GM12878 (cell line): ENCODE data around the gene ATP6V1G2. TPM values are rescaled to one million over a fixed set of nuclear protein-coding genes. Genes with fewer than 3 reads are reported as not detected.

Experiments
- CUX1 ChIP-seq: IDR thresholded peaks from 2 replicates; pipeline ENCODE4 v1.6.1; 2012; ENCODE audit warnings: improper control_type of control experiment, low read depth, low read length; ENCODE audit not compliant: insufficient replicate concordance
- FOXM1 ChIP-seq: IDR thresholded peaks from 2 replicates; pipeline ENCODE4 v1.6.1; 2012; ENCODE audit warnings: low read depth, mild to moderate bottlenecking, inconsistent platforms, low read length, moderate library complexity
- polyA plus RNA-seq, 11 experiments: library from polyadenylated mRNA; depleted of rRNA in 4 of 11; unstranded in 6 of 11; stranded (reverse) in 5 of 11; fragments of >200 nt; fragmentation: Nextera tagmentation in 4 of 11; fragmentation: Illumina TruSeq in 1 of 11; extraction: Ambion mirVana in 4 of 11; extraction: Trizol in 1 of 11; gene quantifications; 1 replicate in 1 of 11; 2 replicates in 10 of 11; pipeline versions ENCODE4 v1.2.1 to v1.2.3, GENCODE V29; 2011 to 2016; ENCODE audit warnings: inconsistent platforms in 2 of 11, missing spikeins in 2 of 11, low read depth in 1 of 11
- small RNA-seq: library from RNA; depleted of rRNA; stranded (forward); fragments of <200 nt; gene quantifications from one replicate; pipeline ENCODE3, GENCODE V24; 2014
- total RNA-seq, 4 experiments: library from RNA; depleted of rRNA in 3 of 4; stranded (reverse); fragments of >200 nt in 3 of 4; fragmentation: Illumina TruSeq in 1 of 4; extraction: Trizol in 1 of 4; gene quantifications; 2 replicates each; pipeline versions ENCODE4 v1.2.1 to v1.2.3, GENCODE V29; 2013 to 2021

Gene ATP6V1G2
- total and polyA plus RNA-seq, 10 of the 15 experiments (the other 5 are each of a cell fraction or from before 2014, with no cell fraction given), result 0.45 to 8.9 (median 2.8) TPM

- TF ChIP-seq FOXM1 (no peak), CUX1 (no peak)
These were observed 50.8 kb downstream of the ATP6V1G2 start (continued) for GRCh38 chr6:31495580-31495979.

Small RNA genes within 50 kb of the gene (small RNA-seq; reads per million reads assigned to genes)
- gene AL663061.1 (not detected), gene RF00019 (not detected), gene SNORD117 (188 reads per million, percentile 99 among the genes with 10 or more reads in this experiment), gene SNORD84 (not detected)

Other genes with a start within 250 kb of the ATP6V1G2 start
Only the 7 nearest of the 31 such genes appear.
- not detected in 2 replicates for gene MCCD1, start 17.6 kb downstream of the ATP6V1G2 start, total RNA-seq (2014; rRNA removed)
- not detected in 2 replicates for gene MCCD1, start 17.6 kb downstream of the ATP6V1G2 start, total RNA-seq (2014; rRNA removed; fragmentation: Illumina TruSeq; extraction: Trizol)
- not detected in 2 replicates for gene MCCD1, start 17.6 kb downstream of the ATP6V1G2 start, total RNA-seq (2021)
- gene MCCD1, start 17.6 kb downstream of the ATP6V1G2 start, polyA plus RNA-seq (2011; rRNA removed), result not detected in 2 replicates
- gene MCCD1, start 17.6 kb downstream of the ATP6V1G2 start, polyA plus RNA-seq (2014; fragmentation: Illumina TruSeq; extraction: Trizol), result not detected in 2 replicates
- not detected for gene MCCD1, start 17.6 kb downstream of the ATP6V1G2 start, polyA plus RNA-seq (2014; fragmentation: Nextera tagmentation; extraction: Ambion mirVana)
- not detected in 2 replicates for gene MCCD1, start 17.6 kb downstream of the ATP6V1G2 start, polyA plus RNA-seq (2014; rRNA removed)
- gene MCCD1, start 17.6 kb downstream of the ATP6V1G2 start, polyA plus RNA-seq (2016; fragmentation: Nextera tagmentation; extraction: Ambion mirVana), result not detected
- 542 and 564 TPM in 2 replicates for gene DDX39B, start 4.6 kb downstream of the ATP6V1G2 start, total RNA-seq (2014; rRNA removed)
- 316 and 317 TPM in 2 replicates for gene DDX39B, start 4.6 kb downstream of the ATP6V1G2 start, total RNA-seq (2014; rRNA removed; fragmentation: Illumina TruSeq; extraction: Trizol)
- gene DDX39B, start 4.6 kb downstream of the ATP6V1G2 start, total RNA-seq (2021), result 337 and 345 TPM in 2 replicates
- gene DDX39B, start 4.6 kb downstream of the ATP6V1G2 start, polyA plus RNA-seq (2011; rRNA removed), result 399 and 625 TPM in 2 replicates
- gene DDX39B, start 4.6 kb downstream of the ATP6V1G2 start, polyA plus RNA-seq (2014; fragmentation: Illumina TruSeq; extraction: Trizol), result 379 and 384 TPM in 2 replicates
- gene DDX39B, start 4.6 kb downstream of the ATP6V1G2 start, polyA plus RNA-seq (2014; fragmentation: Nextera tagmentation; extraction: Ambion mirVana), result 100 to 1,000 TPM; 271 to 277 TPM
- gene DDX39B, start 4.6 kb downstream of the ATP6V1G2 start, polyA plus RNA-seq (2014; rRNA removed), result 661 and 728 TPM in 2 replicates
- gene DDX39B, start 4.6 kb downstream of the ATP6V1G2 start, polyA plus RNA-seq (2016; fragmentation: Nextera tagmentation; extraction: Ambion mirVana), result 100 to 1,000 TPM; 275 to 296 TPM
- gene NFKBIL1, start 1.0 kb upstream of the ATP6V1G2 start, total RNA-seq (2014; rRNA removed), result 11.2 and 14.1 TPM in 2 replicates
- 5.3 and 5.4 TPM in 2 replicates for gene NFKBIL1, start 1.0 kb upstream of the ATP6V1G2 start, total RNA-seq (2014; rRNA removed; fragmentation: Illumina TruSeq; extraction: Trizol)
- 11.9 and 12.0 TPM in 2 replicates for gene NFKBIL1, start 1.0 kb upstream of the ATP6V1G2 start, total RNA-seq (2021)
- 3.1 and 5.9 TPM in 2 replicates for gene NFKBIL1, start 1.0 kb upstream of the ATP6V1G2 start, polyA plus RNA-seq (2011; rRNA removed)
- 0.65 and 1.5 TPM in 2 replicates for gene NFKBIL1, start 1.0 kb upstream of the ATP6V1G2 start, polyA plus RNA-seq (2014; fragmentation: Illumina TruSeq; extraction: Trizol)
- gene NFKBIL1, start 1.0 kb upstream of the ATP6V1G2 start, polyA plus RNA-seq (2014; fragmentation: Nextera tagmentation; extraction: Ambion mirVana), result under 1 TPM; 0.19 to 0.64 TPM
- 13.9 and 15.1 TPM in 2 replicates for gene NFKBIL1, start 1.0 kb upstream of the ATP6V1G2 start, polyA plus RNA-seq (2014; rRNA removed)
- gene NFKBIL1, start 1.0 kb upstream of the ATP6V1G2 start, polyA plus RNA-seq (2016; fragmentation: Nextera tagmentation; extraction: Ambion mirVana), result 10 to 100 TPM in 1 of 2 experiments, 1 to 10 TPM in 1; 8.2 to 11.1 TPM
- gene LTA, start 25.7 kb upstream of the ATP6V1G2 start, total RNA-seq (2014; rRNA removed), result 50.0 and 50.2 TPM in 2 replicates
- 35.8 and 36.4 TPM in 2 replicates for gene LTA, start 25.7 kb upstream of the ATP6V1G2 start, total RNA-seq (2014; rRNA removed; fragmentation: Illumina TruSeq; extraction: Trizol)
- 69.8 and 72.5 TPM in 2 replicates for gene LTA, start 25.7 kb upstream of the ATP6V1G2 start, total RNA-seq (2021)
- gene LTA, start 25.7 kb upstream of the ATP6V1G2 start, polyA plus RNA-seq (2011; rRNA removed), result 10.6 and 27.5 TPM in 2 replicates
- 84.7 and 94.0 TPM in 2 replicates for gene LTA, start 25.7 kb upstream of the ATP6V1G2 start, polyA plus RNA-seq (2014; fragmentation: Illumina TruSeq; extraction: Trizol)
- gene LTA, start 25.7 kb upstream of the ATP6V1G2 start, polyA plus RNA-seq (2014; fragmentation: Nextera tagmentation; extraction: Ambion mirVana), result 100 to 1,000 TPM in 1 of 2 experiments, 10 to 100 TPM in 1; 87.8 to 100 TPM
- gene LTA, start 25.7 kb upstream of the ATP6V1G2 start, polyA plus RNA-seq (2014; rRNA removed), result 40.8 and 46.9 TPM in 2 replicates
- 10 to 100 TPM; 80.3 to 88.3 TPM for gene LTA, start 25.7 kb upstream of the ATP6V1G2 start, polyA plus RNA-seq (2016; fragmentation: Nextera tagmentation; extraction: Ambion mirVana)
- gene TNF, start 29.0 kb upstream of the ATP6V1G2 start, total RNA-seq (2014; rRNA removed), result 89.1 and 92.9 TPM in 2 replicates
- 68.6 and 70.2 TPM in 2 replicates for gene TNF, start 29.0 kb upstream of the ATP6V1G2 start, total RNA-seq (2014; rRNA removed; fragmentation: Illumina TruSeq; extraction: Trizol)
- 80.5 and 83.9 TPM in 2 replicates for gene TNF, start 29.0 kb upstream of the ATP6V1G2 start, total RNA-seq (2021)
- gene TNF, start 29.0 kb upstream of the ATP6V1G2 start, polyA plus RNA-seq (2011; rRNA removed), result 15.0 and 22.7 TPM in 2 replicates
- gene TNF, start 29.0 kb upstream of the ATP6V1G2 start, polyA plus RNA-seq (2014; fragmentation: Illumina TruSeq; extraction: Trizol), result 50.6 and 74.3 TPM in 2 replicates
- 10 to 100 TPM; 18.0 to 30.2 TPM for gene TNF, start 29.0 kb upstream of the ATP6V1G2 start, polyA plus RNA-seq (2014; fragmentation: Nextera tagmentation; extraction: Ambion mirVana)
- gene TNF, start 29.0 kb upstream of the ATP6V1G2 start, polyA plus RNA-seq (2014; rRNA removed), result 94.8 and 97.1 TPM in 2 replicates
- 10 to 100 TPM; 49.4 to 53.5 TPM for gene TNF, start 29.0 kb upstream of the ATP6V1G2 start, polyA plus RNA-seq (2016; fragmentation: Nextera tagmentation; extraction: Ambion mirVana)
- 37.9 and 48.6 TPM in 2 replicates for gene LTB, start 35.8 kb upstream of the ATP6V1G2 start, total RNA-seq (2014; rRNA removed)
- gene LTB, start 35.8 kb upstream of the ATP6V1G2 start, total RNA-seq (2014; rRNA removed; fragmentation: Illumina TruSeq; extraction: Trizol), result 22.6 and 23.3 TPM in 2 replicates
- gene LTB, start 35.8 kb upstream of the ATP6V1G2 start, total RNA-seq (2021), result 46.8 and 50.9 TPM in 2 replicates
- 3.2 and 4.9 TPM in 2 replicates for gene LTB, start 35.8 kb upstream of the ATP6V1G2 start, polyA plus RNA-seq (2011; rRNA removed)
- 2.7 and 10.0 TPM in 2 replicates for gene LTB, start 35.8 kb upstream of the ATP6V1G2 start, polyA plus RNA-seq (2014; fragmentation: Illumina TruSeq; extraction: Trizol)
- gene LTB, start 35.8 kb upstream of the ATP6V1G2 start, polyA plus RNA-seq (2014; fragmentation: Nextera tagmentation; extraction: Ambion mirVana), result 1 to 10 TPM in 1 of 2 experiments, under 1 TPM in 1; 0.71 to 5.9 TPM
- 74.3 and 91.2 TPM in 2 replicates for gene LTB, start 35.8 kb upstream of the ATP6V1G2 start, polyA plus RNA-seq (2014; rRNA removed)
- gene LTB, start 35.8 kb upstream of the ATP6V1G2 start, polyA plus RNA-seq (2016; fragmentation: Nextera tagmentation; extraction: Ambion mirVana), result 10 to 100 TPM; 16.6 to 24.0 TPM
- 12.2 and 16.8 TPM in 2 replicates for gene LST1, start 39.7 kb upstream of the ATP6V1G2 start, total RNA-seq (2014; rRNA removed)
- 16.4 and 19.1 TPM in 2 replicates for gene LST1, start 39.7 kb upstream of the ATP6V1G2 start, total RNA-seq (2014; rRNA removed; fragmentation: Illumina TruSeq; extraction: Trizol)
- 16.5 and 20.6 TPM in 2 replicates for gene LST1, start 39.7 kb upstream of the ATP6V1G2 start, total RNA-seq (2021)
- 2.9 and 4.1 TPM in 2 replicates for gene LST1, start 39.7 kb upstream of the ATP6V1G2 start, polyA plus RNA-seq (2011; rRNA removed)
- gene LST1, start 39.7 kb upstream of the ATP6V1G2 start, polyA plus RNA-seq (2014; fragmentation: Illumina TruSeq; extraction: Trizol), result 22.3 and 23.3 TPM in 2 replicates
- gene LST1, start 39.7 kb upstream of the ATP6V1G2 start, polyA plus RNA-seq (2014; fragmentation: Nextera tagmentation; extraction: Ambion mirVana), result 10 to 100 TPM; 30.0 to 35.5 TPM
- gene LST1, start 39.7 kb upstream of the ATP6V1G2 start, polyA plus RNA-seq (2014; rRNA removed), result 21.2 and 26.3 TPM in 2 replicates
- 10 to 100 TPM; 10.0 to 11.9 TPM for gene LST1, start 39.7 kb upstream of the ATP6V1G2 start, polyA plus RNA-seq (2016; fragmentation: Nextera tagmentation; extraction: Ambion mirVana)